Measurements from ENCODE around the gene DPYD.

GRCh38 chr1:97938285-97938642 lies 17.4 kb upstream of the DPYD start:
- TF ChIP-seq POLR2A (IDR thresholded peaks at IDR 0.05) = no peak
- TF ChIP-seq EP300 (IDR thresholded peaks at IDR 0.05) = no peak

Data from tibial nerve (tissue), 3 donors.